AG04450 (cell line): ENCODE measurements around the gene IFTAP. TPM values are rescaled to one million over a fixed set of nuclear protein-coding genes. Genes with fewer than 3 reads are reported as not detected.

Experiments
- CTCF ChIA-PET: fragments of 300-600, 350-600 bp; formaldehyde crosslinking; extraction: SDS; loops from one replicate; lab custom pipeline; 2022; ENCODE audit warnings: antibody characterized with exemption, inconsistent platforms; lab: Charles Lee
- POLR2A ChIA-PET: fragments of 350-600 bp; formaldehyde crosslinking; extraction: SDS; loops from one replicate; lab custom pipeline; 2021; ENCODE audit warnings: antibody characterized with exemption, inconsistent platforms; lab: Yijun Ruan, JAX
- DNase-seq: peaks from one replicate; pipeline ENCODE4 v3.0.0-alpha.2; 2011; ENCODE audit warnings: low read depth, low spot score
- H3K27ac ChIP-seq: one replicate; pipeline ENCODE4 v1.5.1; 2012; ENCODE audit warnings: low read depth, low read length, control low read depth
- H3K27me3 ChIP-seq: one replicate; pipeline ENCODE4 v1.6.0; 2012; ENCODE audit warnings: low read length; ENCODE audit not compliant: control insufficient read depth, insufficient read depth
- H3K4me3 ChIP-seq: 2 replicates; pipeline ENCODE4 v1.5.1; 2011; ENCODE audit warnings: mild to moderate bottlenecking, low read depth, low read length, control low read depth
- H3K9me3 ChIP-seq: 2 replicates; pipeline ENCODE4 v1.5.1; 2012; ENCODE audit warnings: low read length; ENCODE audit not compliant: control insufficient read depth, insufficient read depth
- polyA plus RNA-seq: library from polyadenylated mRNA; depleted of rRNA; stranded (reverse); fragments of >200 nt; gene quantifications from 2 replicates; pipeline ENCODE4 v1.2.3, GENCODE V29; 2011
- TF ChIP-seq, protein P1 (sequence below): IDR thresholded peaks from 2 replicates; pipeline ENCODE4 v1.5.1; 2011; ENCODE audit warnings: low read depth, low read length, control low read depth, inconsistent platforms

IFTAP gene
- polyA plus RNA-seq, 1 experiment: 56.2 TPM

DNA sequence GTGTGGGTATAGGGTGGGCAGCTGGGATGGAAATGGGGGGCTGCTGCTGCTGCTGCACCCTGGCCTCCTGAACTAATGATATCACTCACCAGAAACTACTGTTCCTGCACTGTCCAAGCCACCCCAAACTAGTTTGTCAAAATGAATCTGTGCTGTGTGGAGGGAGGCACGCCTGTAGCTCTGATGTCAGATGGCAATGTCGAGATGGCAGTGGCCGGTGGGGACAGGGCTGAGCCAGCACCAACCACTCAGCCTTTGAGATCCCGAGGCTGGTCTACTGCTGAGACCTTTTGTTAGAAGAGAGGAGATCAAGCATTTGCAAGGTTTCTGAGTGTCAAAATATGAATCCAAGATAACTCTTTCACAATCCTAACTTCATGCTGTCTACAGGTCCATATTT, 25.2 kb upstream of the IFTAP start:
- DNase-seq: no peak
- TF ChIP-seq, protein P1, sequence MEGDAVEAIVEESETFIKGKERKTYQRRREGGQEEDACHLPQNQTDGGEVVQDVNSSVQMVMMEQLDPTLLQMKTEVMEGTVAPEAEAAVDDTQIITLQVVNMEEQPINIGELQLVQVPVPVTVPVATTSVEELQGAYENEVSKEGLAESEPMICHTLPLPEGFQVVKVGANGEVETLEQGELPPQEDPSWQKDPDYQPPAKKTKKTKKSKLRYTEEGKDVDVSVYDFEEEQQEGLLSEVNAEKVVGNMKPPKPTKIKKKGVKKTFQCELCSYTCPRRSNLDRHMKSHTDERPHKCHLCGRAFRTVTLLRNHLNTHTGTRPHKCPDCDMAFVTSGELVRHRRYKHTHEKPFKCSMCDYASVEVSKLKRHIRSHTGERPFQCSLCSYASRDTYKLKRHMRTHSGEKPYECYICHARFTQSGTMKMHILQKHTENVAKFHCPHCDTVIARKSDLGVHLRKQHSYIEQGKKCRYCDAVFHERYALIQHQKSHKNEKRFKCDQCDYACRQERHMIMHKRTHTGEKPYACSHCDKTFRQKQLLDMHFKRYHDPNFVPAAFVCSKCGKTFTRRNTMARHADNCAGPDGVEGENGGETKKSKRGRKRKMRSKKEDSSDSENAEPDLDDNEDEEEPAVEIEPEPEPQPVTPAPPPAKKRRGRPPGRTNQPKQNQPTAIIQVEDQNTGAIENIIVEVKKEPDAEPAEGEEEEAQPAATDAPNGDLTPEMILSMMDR: no peak
- ChIA-PET CTCF (interaction anchor here (2.1 kb wide), 1 partner anchor 178 kb away, joined by 18 read pairs; no protein-coding TSS in a partner anchor), POLR2A (no interaction called here)
- Histone ChIP-seq H3K27me3 (peaks cover 24% of the 10 kb centered on the region), H3K9me3 (no peaks in the 10 kb centered on the region), H3K4me3 (no peak overlapping the region), H3K27ac (no peak overlapping the region)

DNA sequence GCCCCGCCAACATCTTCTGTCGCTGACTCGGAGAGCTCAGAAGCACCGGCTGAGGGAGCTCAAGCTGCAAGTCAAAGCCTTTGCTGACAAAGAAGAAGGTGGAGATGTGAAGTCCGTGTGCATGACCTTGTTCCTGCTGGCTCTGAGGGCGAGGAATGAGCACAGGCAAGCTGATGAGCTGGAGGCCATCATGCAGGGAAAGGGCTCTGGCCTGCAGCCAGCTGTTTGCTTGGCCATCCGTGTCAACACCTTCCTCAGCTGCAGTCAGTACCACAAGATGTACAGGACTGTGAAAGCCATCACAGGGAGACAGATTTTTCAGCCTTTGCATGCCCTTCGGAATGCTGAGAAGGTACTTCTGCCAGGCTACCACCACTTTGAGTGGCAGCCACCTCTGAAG, 19.8 kb upstream of the IFTAP start:
- ChIA-PET CTCF (interaction anchor here (6.7 kb wide), 1 partner anchor 10 kb away, joined by 59 read pairs; no protein-coding TSS in a partner anchor), POLR2A (no interaction called here)
- TF ChIP-seq, protein P1: no peak

DNA sequence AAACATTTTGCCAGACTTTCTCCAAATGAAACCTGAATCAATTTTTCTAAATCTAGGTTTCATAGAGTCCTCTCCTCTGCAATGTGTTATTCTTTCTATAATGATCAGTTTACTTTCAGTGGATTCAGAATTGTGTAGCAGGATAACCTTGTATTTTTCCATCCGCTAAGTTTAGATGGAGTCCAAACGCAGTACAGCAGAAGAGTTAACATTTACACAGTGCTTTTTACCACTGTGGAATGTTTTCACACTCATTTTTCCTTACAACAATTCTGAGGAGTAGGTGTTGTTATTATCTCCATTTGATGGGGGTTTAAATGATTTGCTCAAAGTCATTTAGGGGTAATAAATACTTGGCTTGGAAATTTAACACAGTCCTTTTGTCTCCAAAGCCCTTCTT, 16.9 kb upstream of the IFTAP start:
- H3K27me3 ChIP-seq: no peaks in the 10 kb centered on the region
- POLR2A ChIA-PET: no interaction called here
- H3K4me3 ChIP-seq: no peak overlapping the region
- CTCF ChIA-PET: interaction anchor here (2.1 to 6.7 kb wide), 2 partner anchors 13 to 170 kb away, joined by 8 to 59 read pairs; no protein-coding TSS in a partner anchor
- H3K9me3 ChIP-seq: no peaks in the 10 kb centered on the region
- TF ChIP-seq, protein P1: no peak
- no peak for DNase-seq
- H3K27ac ChIP-seq: no peak overlapping the region

More for the DNA sequence above, 19.8 kb upstream of the IFTAP start:
- peaks cover 8% of the 10 kb centered on the region for H3K27me3 ChIP-seq
- no peak overlapping the region for H3K27ac ChIP-seq
- H3K9me3 ChIP-seq: no peaks in the 10 kb centered on the region
- no peak overlapping the region for H3K4me3 ChIP-seq
- no peak for DNase-seq

DNA sequence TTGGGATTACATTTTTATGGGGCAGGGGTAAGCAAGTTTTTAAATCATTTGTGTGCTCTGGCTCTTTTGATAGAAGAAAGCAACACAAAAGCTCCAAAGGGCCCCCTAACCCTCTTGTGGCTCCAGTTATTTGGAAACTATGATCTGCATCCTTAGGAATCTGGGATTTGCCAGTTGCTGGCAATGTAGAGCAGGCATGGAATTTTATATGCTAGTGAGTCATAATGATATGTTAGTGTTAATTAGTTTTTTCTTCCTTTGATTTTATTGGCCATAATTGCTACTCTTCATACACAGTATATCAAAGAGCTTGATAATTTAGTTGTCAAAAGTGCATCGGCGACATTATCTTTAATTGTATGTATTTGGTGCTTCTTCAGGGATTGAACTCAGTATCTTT, 16.4 kb upstream of the IFTAP start:
- CTCF ChIA-PET: interaction anchor here (2.1 to 6.7 kb wide), 2 partner anchors 14 to 169 kb away, joined by 8 to 59 read pairs; no protein-coding TSS in a partner anchor
- Histone ChIP-seq H3K27me3 (no peaks in the 10 kb centered on the region), H3K27ac (no peak overlapping the region), H3K4me3 (no peak overlapping the region), H3K9me3 (no peaks in the 10 kb centered on the region)
- no peak for DNase-seq
- POLR2A ChIA-PET: no interaction called here
- TF ChIP-seq, protein P1: no peak

DNA sequence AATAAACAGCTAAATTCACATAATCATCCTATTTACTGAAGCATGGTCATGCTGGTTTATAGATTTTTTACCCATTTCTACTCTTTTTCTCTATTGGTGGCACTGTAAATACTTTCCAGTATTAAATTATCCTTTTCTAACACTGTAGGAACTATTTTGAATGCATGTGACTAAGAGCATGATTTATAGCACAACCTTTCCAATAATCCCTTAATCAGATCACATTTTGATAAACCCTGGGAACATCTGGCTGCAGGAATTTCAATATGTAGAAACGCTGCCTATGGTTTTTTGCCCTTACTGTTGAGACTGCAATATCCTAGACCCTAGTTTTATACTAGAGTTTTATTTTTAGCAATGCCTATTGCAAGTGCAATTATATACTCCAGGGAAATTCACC, 15.8 kb upstream of the IFTAP start:
- Histone ChIP-seq H3K9me3 (no peaks in the 10 kb centered on the region), H3K4me3 (no peak overlapping the region), H3K27ac (no peak overlapping the region), H3K27me3 (no peaks in the 10 kb centered on the region)
- no peak for DNase-seq
- POLR2A ChIA-PET: no interaction called here
- CTCF ChIA-PET: interaction anchor here (2.1 kb wide), 1 partner anchor 169 kb away, joined by 8 read pairs; no protein-coding TSS in a partner anchor
- TF ChIP-seq, protein P1: no peak
